Stimulated activated CD4-positive, alpha-beta T cell treated with anti-CD3 and anti-CD28 coated beads, Interleukin-4, amount 100 ng/mL, for 4 hours (primary cell): ENCODE measurements around the gene COL5A2.

Experiments
- DNase-seq, 2 experiments: peaks; one replicate each; pipeline ENCODE4 v3.0.0-alpha.2; 2020

The COL5A2 gene

GRCh38 chr2:188983427-188984064 lies 196.0 kb downstream of the COL5A2 start:
- no peak for DNase-seq
